SJCRH30 (cell line): ENCODE data around the gene ZNF814. TPM values are rescaled to one million over a fixed set of nuclear protein-coding genes. Genes with fewer than 3 reads are reported as not detected.
"Not testable (repeated sequence)": the region's sequence is repeated elsewhere in the genome, so short reads cannot be mapped to it uniquely, and the experiment has no call there.

Experiments used
- DNase-seq, 2 experiments: peaks; one replicate each; pipeline ENCODE4 v3.0.0-alpha.2; 2015 to 2020
- H3K27ac ChIP-seq: fragments of 250-450 bp; sonication (Bioruptor Pico); 2 replicates; pipeline ENCODE4 v1.5.1; 2020; ENCODE audit warnings: mild to moderate bottlenecking, moderate library complexity
- H3K27me3 ChIP-seq: fragments of 250-450 bp; sonication (Bioruptor Pico); 2 replicates; pipeline ENCODE4 v1.5.1; 2020; ENCODE audit warnings: mild to moderate bottlenecking, moderate library complexity
- H3K36me3 ChIP-seq: fragments of 250-450 bp; sonication (Bioruptor Pico); 2 replicates; pipeline ENCODE4 v1.5.1; 2020; ENCODE audit warnings: mild to moderate bottlenecking, moderate library complexity
- H3K4me1 ChIP-seq: fragments of 250-450 bp; sonication (Bioruptor Pico); 2 replicates; pipeline ENCODE4 v1.5.1; 2020; ENCODE audit warnings: mild to moderate bottlenecking, moderate library complexity
- H3K4me3 ChIP-seq: fragments of 250-450 bp; sonication (Bioruptor Pico); 2 replicates; pipeline ENCODE4 v1.5.1; 2020; ENCODE audit warnings: mild to moderate bottlenecking, moderate library complexity
- H3K9me3 ChIP-seq: fragments of 250-450 bp; sonication (Bioruptor Pico); replicated peaks from 2 replicates; pipeline ENCODE4 v1.5.1; 2020; ENCODE audit warnings: mild to moderate bottlenecking, moderate library complexity
- total RNA-seq: library from RNA; depleted of rRNA; stranded (reverse); fragments of >200 nt; shearing (Covaris generic); gene quantifications from 2 replicates; pipeline ENCODE4 v1.2.3, GENCODE V29; 2014

Gene ZNF814
- total RNA-seq, 1 experiment from 2014 or later, result 14.2 TPM

DNA sequence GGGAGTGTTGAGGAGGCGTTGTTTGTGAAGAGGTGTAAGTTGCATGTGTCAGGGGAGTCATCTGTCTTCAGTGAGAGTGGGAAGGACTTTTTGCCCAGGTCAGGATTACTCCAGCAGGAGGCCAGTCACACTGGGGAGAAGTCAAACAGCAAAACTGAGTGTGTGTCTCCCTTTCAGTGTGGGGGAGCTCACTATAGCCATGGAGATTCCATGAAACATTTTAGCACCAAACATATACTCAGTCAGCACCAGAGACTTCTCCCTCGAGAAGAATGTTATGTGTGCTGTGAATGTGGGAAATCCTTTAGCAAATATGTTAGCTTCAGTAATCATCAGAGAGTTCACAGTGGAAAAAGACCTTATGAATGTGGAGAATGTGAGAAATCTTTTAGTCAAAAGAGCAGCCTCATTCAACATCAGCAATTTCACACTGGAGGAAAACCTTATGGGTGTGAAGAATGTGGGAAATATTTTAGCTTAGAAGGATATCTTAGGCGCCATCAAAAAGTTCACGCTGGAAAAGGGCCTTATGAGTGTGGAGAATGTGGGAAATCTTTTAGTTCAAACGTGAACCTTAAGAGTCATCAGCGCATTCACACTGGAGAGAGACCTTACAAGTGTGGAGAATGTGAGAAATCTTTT is 47.6 kb downstream of the ZNF814 start:
- Histone ChIP-seq H3K4me3 (no peak overlapping the region), H3K27ac (no peak overlapping the region), H3K27me3 (no peaks in the 10 kb centered on the region), H3K36me3 (peaks cover 24% of the 10 kb centered on the region), H3K9me3 (no peaks in the 10 kb centered on the region), H3K4me1 (no peaks in the 10 kb centered on the region)
- DNase-seq, result no peak

- not testable (repeated sequence) for H3K4me3 ChIP-seq, H3K27ac ChIP-seq, H3K9me3 ChIP-seq, DNase-seq, H3K4me1 ChIP-seq, H3K27me3 ChIP-seq
- H3K36me3 ChIP-seq, result peaks cover 24% of the 10 kb centered on the region
Observed at GRCh38 chr19:57838622-57839191, 50.1 kb downstream of the ZNF814 start.

DNA sequence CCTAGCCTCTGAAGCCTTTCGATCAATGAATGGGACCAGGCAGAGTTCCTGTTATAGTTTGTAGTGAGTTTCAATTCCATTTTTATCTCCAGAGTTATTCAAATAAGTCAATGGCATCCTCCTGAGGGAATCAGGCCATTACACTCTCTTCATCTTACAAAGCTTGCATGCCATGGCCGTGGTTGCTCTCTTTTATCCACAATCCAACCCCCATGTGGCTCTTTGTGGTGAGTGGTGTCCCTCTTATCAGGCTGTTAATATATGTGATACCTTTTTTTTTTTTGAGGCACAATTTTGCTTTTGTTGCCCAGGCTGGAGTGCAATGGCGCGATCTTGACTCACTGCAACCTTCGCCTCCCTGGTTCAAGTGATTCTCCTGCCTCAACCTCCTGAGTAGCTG is 51.8 kb downstream of the ZNF814 start:
- H3K36me3 ChIP-seq, result peaks cover 15% of the 10 kb centered on the region
- H3K4me1 ChIP-seq, H3K9me3 ChIP-seq, H3K4me3 ChIP-seq, DNase-seq, H3K27ac ChIP-seq, H3K27me3 ChIP-seq: not testable (repeated sequence)

GRCh38 chr19:57830071-57830602 is 58.7 kb downstream of the ZNF814 start, which contains the start of gene ZNF587B:
Gene ZNF587B (plus strand): TSS chr19:57830299. CDS start chr19:57830529, 230 bp downstream.
- Histone ChIP-seq H3K27me3 (no peaks in the 10 kb centered on the region), H3K36me3 (peaks cover 27% of the 10 kb centered on the region), H3K4me3 (no peak within 1 kb of the TSS), H3K27ac (no peak within 1 kb of the TSS), H3K4me1 (no peaks in the 10 kb centered on the region), H3K9me3 (peaks cover 3% of the 10 kb centered on the region; the same call in 1 of the 2 replicates)
- peak in 1 of 2 experiments; percentile 22 for DNase-seq

DNA sequence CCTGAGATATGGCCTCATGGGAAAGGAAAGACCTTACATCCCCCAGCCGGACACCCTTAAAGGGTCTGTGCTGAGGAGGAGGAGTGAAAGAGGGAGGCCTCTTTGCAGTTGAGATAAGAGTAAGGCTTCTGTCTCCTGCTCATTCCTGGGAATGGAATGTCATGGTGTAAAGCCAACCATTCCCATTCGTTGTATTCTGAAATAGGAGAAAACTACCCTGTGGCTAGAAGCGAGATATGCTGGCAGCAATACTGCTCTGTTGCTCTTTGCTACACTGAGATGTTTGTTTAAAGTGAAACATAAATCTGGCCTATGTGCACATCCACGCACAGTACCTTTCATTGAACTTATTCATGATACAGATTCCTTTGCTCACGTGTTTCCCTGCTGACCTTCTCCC is 59.5 kb downstream of the ZNF814 start:
- no peak for DNase-seq
- Histone ChIP-seq H3K36me3 (peaks cover 32% of the 10 kb centered on the region), H3K9me3 (peaks cover 3% of the 10 kb centered on the region; the same call in 1 of the 2 replicates), H3K4me1 (no peaks in the 10 kb centered on the region), H3K27ac (no peak overlapping the region), H3K4me3 (no peak overlapping the region), H3K27me3 (no peaks in the 10 kb centered on the region)

GRCh38 chr19:57825511-57825910 is 63.3 kb downstream of the ZNF814 start:
- H3K27me3 ChIP-seq, result no peaks in the 10 kb centered on the region

DNA sequence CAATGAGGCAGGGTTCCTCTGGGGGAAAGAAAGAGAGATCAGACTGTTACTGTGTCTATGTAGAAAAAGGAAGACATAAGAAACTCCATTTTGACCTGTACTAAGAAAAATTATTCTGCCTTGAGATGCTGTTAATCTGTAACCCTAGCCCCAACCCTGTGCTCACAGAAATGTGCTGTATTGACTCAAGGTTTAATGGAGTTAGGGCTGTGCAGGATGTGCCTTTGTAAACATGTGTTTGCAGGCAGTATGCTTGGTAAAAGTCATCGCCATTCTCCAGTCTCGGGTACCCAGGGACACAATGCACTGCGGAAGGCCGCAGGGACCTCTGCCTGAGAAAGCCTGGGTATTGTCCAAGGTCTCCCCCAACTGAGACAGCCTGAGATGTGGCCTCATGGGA is 65.2 kb downstream of the ZNF814 start:
- H3K4me1 ChIP-seq, H3K27ac ChIP-seq, DNase-seq, H3K27me3 ChIP-seq, H3K9me3 ChIP-seq, H3K4me3 ChIP-seq: not testable (repeated sequence)
- H3K36me3 ChIP-seq, result peaks cover 37% of the 10 kb centered on the region

More at GRCh38 chr19:57825511-57825910, 63.3 kb downstream of the ZNF814 start:
- Histone ChIP-seq H3K27ac (no peak overlapping the region), H3K36me3 (peaks cover 43% of the 10 kb centered on the region), H3K9me3 (peaks cover 3% of the 10 kb centered on the region; the same call in 1 of the 2 replicates), H3K4me1 (no peaks in the 10 kb centered on the region), H3K4me3 (no peak overlapping the region)
- DNase-seq, result no peak

DNA sequence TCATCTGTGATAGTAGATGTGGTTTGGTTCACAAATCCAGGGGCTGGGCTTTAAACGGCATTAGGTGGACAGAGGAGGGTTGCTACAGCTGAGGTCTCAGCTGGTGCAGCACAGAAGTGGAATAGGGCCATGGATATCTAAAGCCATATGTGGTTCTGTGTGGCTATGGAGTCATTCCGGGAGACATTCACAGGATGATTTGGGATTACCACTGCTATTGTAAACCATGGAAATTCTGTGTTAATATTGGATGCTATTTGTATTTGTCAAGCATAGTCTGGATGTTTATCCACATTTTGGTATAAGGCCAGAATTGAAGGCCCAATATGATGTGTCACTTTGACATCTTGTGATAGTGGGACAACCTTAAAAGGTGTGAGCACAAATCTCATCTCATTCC is 65.7 kb downstream of the ZNF814 start:
- H3K4me1 ChIP-seq, H3K4me3 ChIP-seq, H3K9me3 ChIP-seq, DNase-seq, H3K27ac ChIP-seq, H3K27me3 ChIP-seq: not testable (repeated sequence)
- H3K36me3 ChIP-seq, result peaks cover 32% of the 10 kb centered on the region

DNA sequence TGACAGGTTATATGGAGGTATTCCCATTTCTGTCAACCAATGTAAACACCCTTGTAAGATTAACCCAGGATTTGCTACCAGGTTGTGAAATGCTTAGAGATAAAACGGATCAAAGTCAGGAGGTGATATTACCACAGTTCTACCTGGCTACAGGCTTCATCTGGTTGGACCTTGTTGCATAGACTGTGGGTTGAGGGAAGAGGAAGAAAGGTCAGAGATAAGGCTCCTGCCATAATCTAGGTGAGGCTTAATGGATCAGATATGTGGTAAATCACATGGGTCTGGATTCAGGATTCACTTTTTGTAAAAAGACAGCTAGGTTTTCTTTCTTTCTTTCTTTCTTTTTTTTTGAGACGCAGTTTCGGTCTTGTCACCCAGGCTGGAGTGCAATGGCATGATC is 67.3 kb downstream of the ZNF814 start:
- H3K27ac ChIP-seq, H3K27me3 ChIP-seq, H3K9me3 ChIP-seq, H3K4me1 ChIP-seq, DNase-seq, H3K4me3 ChIP-seq: not testable (repeated sequence)
- H3K36me3 ChIP-seq, result peaks cover 23% of the 10 kb centered on the region

GRCh38 chr19:57821095-57821494 is 67.7 kb downstream of the ZNF814 start:
- H3K27me3 ChIP-seq, H3K27ac ChIP-seq, DNase-seq, H3K4me1 ChIP-seq, H3K9me3 ChIP-seq, H3K4me3 ChIP-seq: not testable (repeated sequence)
- peaks cover 20% of the 10 kb centered on the region for H3K36me3 ChIP-seq

- Histone ChIP-seq H3K4me1 (no peaks in the 10 kb centered on the region), H3K36me3 (peaks cover 17% of the 10 kb centered on the region), H3K27ac (no peak overlapping the region), H3K9me3 (no peaks in the 10 kb centered on the region), H3K27me3 (no peaks in the 10 kb centered on the region), H3K4me3 (peak overlapping the region; percentile 97)
- DNase-seq, result no peak
Observed at GRCh38 chr19:57820599-57820998, 68.2 kb downstream of the ZNF814 start.

- peak; percentile 85 to 94 for DNase-seq
- Histone ChIP-seq H3K4me3 (peak overlapping the region; percentile 97), H3K4me1 (no peaks in the 10 kb centered on the region), H3K36me3 (peaks cover 14% of the 10 kb centered on the region), H3K9me3 (no peaks in the 10 kb centered on the region), H3K27ac (peak overlapping the region; percentile 78), H3K27me3 (no peaks in the 10 kb centered on the region)
Observed at GRCh38 chr19:57819475-57820148, 69.2 kb downstream of the ZNF814 start.

DNA sequence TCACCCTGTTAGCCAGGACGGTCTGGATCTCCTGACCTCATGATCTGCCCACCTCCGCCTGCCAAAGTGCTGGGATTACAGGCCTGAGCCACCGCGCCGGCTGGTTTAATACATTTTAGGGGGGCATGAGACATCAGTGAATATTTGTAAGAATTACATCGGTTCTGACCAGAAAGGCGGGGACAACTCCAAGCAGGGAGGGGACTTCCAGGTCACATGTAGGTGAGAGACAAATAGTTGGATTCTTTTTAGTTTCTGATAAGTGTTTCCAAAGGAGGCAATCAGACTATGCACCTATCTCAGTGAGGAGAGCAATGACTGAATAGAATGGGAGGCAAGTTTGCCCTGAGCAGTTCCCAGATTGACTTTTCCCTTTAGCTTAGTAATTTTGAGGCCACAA is 70.5 kb downstream of the ZNF814 start:
- Histone ChIP-seq H3K27me3 (no peaks in the 10 kb centered on the region), H3K27ac (no peak overlapping the region), H3K9me3 (no peaks in the 10 kb centered on the region), H3K4me3 (peak overlapping the region; percentile 97; the same call in 1 of the 2 replicates), H3K36me3 (peaks cover 12% of the 10 kb centered on the region), H3K4me1 (no peaks in the 10 kb centered on the region)
- DNase-seq, result no peak

DNA sequence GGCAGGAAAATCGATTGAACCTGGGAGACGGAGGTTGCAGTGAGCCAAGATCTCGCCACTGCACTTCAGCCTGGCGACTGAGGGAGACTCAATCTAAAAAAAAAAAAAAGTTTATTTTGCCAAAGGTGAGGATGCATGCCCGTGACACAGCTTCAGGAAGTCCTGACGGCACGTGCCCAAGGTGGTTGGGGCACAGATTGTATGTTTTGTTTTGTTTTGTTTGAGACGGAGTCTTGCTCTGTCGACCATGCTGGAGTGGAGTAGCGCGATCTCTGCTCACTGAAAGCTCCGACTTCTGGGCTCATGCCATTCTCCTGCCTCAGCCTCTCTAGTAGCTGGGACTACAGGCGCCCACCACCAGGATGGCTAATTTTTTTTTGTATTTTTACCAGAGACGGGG is 70.9 kb downstream of the ZNF814 start:
- no peaks in the 10 kb centered on the region for H3K9me3 ChIP-seq
- H3K27ac ChIP-seq, result no peak overlapping the region
- peaks cover 12% of the 10 kb centered on the region for H3K36me3 ChIP-seq
- no peaks in the 10 kb centered on the region for H3K27me3 ChIP-seq
- no peaks in the 10 kb centered on the region for H3K4me1 ChIP-seq
- H3K4me3 ChIP-seq, result no peak overlapping the region
- no peak for DNase-seq

GRCh38 chr19:57816652-57817051 is 72.2 kb downstream of the ZNF814 start:
- Histone ChIP-seq H3K4me1 (no peaks in the 10 kb centered on the region), H3K27ac (no peak overlapping the region), H3K27me3 (no peaks in the 10 kb centered on the region), H3K9me3 (no peaks in the 10 kb centered on the region), H3K36me3 (peaks cover 2% of the 10 kb centered on the region; the same call in 1 of the 2 replicates), H3K4me3 (no peak overlapping the region)
- DNase-seq, result no peak
